SK-N-MC (cell line): ENCODE measurements around the gene VAV2.

Experiments used
- EZH2 ChIP-seq: fragments of 200-600 bp; sonication (generic); IDR thresholded peaks from one replicate; pipeline ENCODE4 v1.6.1; 2017; ENCODE audit warnings: antibody characterized with exemption
- FOXP2 ChIP-seq: optimal IDR thresholded peaks from 2 replicates; pipeline ENCODE3; 2011; ENCODE audit warnings: mild to moderate bottlenecking, moderate library complexity; ENCODE audit not compliant: insufficient read depth; ENCODE audit errors: extremely low read length, control extremely low read depth
- POLR2AphosphoS5 ChIP-seq: IDR thresholded peaks from 2 replicates; pipeline ENCODE4 v1.6.1; 2012; ENCODE audit warnings: mild to moderate bottlenecking, low read depth, low read length, borderline replicate concordance

GRCh38 chr9:133833388-133834025, 158.6 kb downstream of the VAV2 start:
- TF ChIP-seq EZH2 = no peak
- no peak for TF ChIP-seq POLR2AphosphoS5
- TF ChIP-seq FOXP2 = no peak
